ENCODE data around the gene SLC1A5.

SLC1A5 gene

DNA sequence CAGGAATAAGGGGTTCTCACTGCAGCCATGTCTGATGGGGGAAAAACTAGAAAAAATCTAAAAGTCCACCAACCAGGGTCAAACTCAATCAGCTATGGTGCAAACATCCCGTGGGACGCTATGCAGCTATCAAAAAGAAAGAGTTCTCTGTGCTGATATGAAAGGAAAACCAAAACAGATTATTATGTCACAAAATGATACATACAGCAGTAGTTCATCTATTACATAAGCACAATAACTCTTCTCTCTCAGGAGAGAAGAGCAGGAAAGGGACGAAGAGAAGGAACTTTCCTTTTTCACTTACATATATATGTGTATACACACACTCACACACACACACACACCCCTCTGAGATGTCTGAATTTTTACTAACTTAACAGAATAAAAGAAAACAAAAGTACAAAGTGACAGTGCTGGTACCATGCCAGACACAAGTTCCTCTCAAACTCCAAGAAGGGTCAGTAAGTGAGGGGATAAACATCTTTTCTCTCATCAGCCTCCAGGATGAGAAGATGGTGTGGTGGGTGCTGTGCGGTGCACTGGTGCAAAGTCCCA, 45.4 kb downstream of the SLC1A5 start:
- DNase-seq (ENCODE audit: low read depth) = no peak

DNA sequence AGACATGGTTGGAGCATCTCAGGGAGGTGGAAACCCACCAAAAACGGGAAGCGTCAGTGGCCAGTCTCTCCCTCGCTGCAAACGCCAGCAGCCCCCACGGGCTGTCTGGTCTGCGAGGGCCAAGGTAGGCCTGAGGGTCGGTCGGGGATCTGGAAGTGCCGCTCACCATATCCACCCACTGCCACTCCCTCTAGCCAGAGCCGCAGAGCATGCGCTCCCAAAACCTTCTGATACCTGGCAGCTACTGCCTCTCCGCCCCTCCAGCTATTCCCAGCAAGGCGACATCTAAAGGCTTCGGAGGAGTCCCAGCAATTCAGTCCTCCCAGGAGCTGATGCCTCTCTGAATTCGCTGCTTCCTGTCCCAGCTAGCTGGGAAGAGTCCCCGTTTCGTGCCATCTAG, 46.9 kb downstream of the SLC1A5 start:
- no peak for DNase-seq (ENCODE audit: low read depth)

DNA sequence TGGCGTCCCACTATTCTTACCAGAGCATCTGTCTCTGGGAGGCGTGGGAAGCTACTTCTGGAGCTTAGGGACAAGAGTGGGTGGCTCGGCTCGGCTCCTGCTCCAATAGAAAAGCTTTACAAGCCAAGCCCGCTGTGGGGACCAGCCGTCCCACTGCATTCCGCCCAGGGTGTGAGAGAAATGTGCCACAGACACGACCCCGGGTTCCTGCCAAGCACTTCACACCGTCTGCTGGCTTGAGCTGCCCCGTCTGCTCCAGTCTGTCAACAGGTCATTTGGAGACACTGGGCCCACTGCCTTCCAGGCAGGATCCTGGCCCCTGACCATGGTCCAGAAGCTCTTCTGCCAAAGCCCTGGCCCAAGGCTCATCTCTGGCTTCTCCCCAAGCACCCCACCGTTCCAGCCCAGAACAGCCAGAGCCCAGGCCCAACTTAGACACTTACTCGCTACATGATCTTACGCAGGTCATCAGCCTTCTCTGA, 49.1 kb downstream of the SLC1A5 start:
- no peak for DNase-seq (ENCODE audit: low read depth)

DNA sequence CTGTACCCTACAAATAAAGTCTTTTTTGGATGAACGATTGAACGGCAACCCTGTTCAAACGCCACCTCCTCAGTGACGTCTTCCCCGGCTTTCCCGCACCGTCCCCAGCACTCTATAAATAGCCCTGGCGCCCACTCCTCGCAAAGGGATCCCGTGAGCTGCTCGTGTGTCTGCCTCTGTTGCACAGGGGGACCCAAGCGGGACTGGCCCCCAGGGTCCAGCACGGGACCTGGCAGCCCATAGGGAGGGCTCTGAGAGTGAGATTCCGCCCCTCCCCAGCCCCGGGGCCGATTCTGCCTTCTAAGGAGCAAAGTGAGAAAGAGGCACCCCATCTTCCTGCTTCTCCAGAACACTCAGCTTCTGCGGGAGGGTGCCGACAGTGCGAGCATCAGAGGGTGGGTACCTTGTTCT, 50.6 kb downstream of the SLC1A5 start:
- no peak for DNase-seq (ENCODE audit: low read depth)

DNA sequence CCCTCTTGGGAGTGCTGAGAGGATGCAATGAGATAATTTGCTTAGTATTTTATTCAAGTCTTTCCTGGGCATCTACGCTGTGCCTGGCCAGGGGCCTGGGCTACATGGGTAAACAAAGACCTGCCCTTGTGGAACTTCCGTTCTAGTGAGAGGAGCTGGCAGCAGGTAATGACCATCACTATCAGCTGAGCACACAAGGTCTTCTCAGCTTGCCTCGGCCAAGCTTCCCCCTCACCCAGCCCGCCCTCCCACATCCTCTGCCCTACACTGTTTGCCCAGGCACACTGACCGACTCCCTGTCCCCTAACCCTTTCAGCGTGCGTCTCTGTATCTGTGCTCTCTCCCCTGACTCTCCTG, 51.1 kb downstream of the SLC1A5 start:
- no peak for DNase-seq (ENCODE audit: low read depth)

DNA sequence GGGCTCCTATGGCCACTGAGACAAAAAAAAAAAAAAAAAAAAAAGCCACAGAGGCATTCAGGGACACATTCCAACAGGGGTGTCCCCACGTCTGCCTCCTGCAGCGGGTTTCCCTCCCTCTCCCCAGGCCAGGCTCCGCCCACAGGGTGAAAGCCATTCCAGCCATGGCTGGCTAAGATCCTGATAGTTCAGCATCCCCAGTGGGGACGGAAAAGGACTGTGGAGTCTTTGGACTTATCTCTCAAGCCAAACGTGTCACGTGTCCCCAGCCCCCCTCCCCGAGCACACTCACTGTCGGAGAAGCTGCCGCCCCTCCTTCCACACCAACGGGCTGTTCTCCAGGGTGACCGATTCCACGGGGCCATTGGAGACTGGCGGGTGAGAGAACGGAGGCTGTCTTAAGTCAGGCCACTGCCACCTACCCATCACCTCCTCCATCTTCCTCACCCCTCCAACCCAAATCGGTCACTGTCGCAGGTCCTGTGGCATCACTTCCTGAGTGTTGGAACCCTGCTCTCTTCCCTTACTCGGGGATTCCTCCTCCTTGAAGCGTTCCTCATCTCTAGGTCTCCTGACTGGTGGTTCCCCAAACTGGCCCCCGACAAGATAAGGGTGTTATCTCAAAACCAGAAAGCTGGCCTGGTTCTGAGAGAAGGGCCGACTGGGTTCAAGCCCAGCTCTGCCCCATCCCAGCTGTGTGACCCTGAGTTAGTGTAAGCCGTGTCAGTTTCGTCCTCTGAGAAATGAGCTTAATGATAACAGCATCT, 51.7 kb downstream of the SLC1A5 start:
- DNase-seq (ENCODE audit: low read depth) = no peak

DNA sequence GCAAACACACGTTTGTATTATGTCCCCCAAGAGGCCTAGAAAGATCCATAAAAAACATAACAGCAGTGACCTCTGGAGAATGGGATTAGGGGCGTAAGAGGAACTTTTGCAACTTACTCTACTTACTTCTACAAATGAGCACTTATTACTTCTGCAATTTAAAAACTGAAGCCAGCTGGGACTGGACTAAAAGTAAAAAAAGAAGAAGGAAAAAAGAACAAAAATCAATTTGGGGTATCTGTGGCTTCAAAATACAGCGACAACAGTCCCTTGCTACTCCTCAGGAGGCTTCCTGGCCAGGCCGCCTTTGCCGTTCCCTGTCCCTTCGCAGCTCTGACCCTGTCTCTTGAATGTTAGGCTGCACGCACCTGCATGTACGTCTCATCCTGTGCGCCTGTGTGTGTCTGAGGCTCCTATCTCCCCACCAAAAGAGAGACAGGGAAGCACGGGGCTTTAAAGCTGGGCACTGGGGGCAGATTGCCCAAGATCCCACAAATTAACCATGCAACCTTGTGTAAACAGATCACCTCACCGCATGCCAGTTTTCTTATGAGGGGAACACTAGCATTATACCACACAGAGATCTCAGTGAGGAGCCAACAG, 54.6 kb downstream of the SLC1A5 start:
- no peak for DNase-seq (ENCODE audit: low read depth)

DNA sequence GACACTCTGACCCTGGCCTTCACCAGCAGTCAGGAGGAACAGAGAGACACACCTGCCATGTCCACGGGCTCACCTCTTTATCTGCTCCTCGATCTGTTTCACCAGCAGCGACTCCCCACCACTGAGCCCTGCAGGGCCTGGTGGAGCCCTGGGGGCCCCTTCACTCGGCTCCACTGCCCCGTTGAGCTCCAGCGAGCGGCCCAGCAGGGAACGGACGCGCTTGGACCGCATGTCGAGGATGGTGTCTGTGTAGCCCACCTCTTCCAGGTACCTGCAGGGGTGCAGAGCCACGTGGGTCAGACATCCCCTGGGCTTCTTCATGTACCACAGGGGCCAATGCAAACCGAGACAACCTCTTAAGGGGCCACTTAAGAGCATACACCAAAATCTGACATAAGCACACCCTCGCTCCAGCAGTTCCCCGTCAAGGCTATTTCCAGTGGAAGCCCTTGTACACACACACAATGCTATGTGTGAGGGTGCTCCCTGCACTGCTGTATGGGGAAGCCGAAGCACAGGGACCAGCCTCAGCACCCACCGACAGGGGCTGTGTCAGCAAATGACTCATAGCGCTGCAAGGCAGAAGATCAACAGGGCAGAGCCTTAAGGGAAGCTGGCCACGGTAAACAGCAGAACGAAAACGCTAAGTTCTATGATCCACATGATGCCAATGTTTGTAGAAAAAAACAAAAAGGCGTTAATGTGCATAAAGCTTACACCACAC, 55.3 kb downstream of the SLC1A5 start:
- no peak for DNase-seq (ENCODE audit: low read depth)

DNA sequence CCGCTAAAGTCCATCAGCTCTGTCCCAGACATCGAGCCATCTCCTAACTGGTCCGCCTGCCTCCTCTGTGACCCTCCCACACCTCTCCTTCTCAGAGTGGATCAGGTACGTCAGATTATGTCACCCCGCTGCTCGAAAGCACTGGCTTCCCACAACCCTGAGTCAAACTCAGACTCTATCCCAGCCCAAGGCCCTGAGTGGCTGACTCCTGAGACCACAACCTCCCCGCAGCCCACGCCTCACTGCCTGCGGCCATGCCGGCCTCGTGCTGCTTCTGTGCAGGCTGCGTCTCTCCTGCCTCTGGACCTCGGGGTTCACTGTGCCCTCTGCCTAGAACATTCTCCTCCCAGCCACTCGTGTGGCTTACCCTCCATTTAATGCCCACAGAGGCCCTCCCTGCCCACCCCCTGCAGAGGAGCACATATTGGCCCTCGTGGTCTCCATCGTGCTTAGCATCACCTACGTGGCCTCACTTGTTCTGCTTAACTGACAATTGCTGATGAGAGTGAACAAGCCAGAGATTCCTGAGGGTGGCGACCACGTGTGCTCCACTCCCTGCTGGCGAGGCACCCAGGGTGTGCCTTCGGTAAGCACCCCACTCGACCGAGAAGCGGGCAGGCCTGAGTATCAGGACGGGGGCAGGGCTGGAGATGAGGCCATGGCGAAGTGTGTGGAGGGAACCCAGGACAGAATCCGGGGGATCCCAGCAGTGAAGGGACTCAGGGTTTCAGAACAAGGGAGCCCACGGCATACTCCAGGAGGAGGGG, 56.0 kb downstream of the SLC1A5 start:
- DNase-seq (ENCODE audit: low read depth) = no peak

DNA sequence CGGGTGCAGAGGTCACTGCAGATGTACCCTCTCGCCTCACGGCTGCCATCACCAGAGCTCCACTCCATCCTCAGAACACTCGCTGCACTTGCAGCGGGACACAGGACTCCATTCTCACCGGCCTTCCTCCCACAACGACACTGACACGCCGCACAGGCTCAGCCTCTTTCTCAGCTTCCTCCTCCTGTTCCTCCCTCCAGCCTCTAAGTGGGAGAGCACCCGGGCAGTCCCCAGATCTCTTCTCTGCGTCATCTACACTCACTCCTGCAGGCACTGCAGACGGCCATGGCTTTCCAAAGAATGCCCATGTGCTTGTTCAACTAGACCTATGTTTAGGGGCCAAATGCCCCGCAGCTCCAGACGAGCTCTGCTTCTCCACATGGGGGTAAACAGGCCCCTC, 56.8 kb downstream of the SLC1A5 start:
- no peak for DNase-seq (ENCODE audit: low read depth)

DNA sequence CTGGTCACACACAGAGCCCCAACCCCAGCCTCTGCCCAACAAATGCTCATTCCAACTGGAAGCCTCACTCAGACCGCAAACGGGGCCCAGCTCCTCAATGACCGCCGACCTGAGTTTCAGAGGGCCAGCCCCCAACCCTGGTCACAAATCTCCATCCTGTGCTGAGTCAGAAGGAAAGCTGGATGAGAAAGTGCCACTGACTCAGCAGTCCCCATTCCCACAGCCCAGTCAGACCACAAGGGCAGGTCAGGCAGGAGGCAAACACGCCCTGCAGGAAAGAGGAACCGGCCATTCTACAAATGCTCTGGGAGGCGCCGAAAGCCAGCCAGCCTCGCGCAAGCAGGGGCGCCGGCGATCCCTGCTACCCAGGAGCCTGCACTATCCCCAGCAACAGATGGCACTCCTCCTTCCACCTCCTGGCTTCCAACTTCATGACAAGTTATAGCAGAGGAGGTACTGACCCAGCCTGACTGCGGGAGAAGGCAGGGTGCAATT, 57.3 kb downstream of the SLC1A5 start:
- no peak for DNase-seq (ENCODE audit: low read depth)

DNA sequence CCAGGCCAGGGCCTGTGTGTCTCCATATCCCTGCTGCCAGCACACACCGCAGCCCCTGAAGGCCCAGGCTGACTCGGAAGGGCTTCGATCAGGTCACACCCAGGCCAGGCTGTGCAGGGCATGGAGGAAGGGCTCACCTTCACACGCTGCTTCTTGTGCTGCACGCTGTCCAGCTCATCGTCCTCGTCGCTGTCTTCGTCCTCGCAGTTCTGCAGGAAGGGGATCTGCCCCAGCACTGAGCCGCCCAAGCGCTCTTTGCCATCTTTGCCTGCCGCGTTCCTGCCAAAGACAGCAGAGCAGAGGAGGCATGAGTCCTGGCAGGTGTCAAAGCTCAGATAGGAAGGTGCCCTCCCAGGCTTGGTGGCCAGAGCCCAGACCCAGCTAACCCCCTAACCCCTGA, 57.8 kb downstream of the SLC1A5 start:
- no peak for DNase-seq (ENCODE audit: low read depth)

DNA sequence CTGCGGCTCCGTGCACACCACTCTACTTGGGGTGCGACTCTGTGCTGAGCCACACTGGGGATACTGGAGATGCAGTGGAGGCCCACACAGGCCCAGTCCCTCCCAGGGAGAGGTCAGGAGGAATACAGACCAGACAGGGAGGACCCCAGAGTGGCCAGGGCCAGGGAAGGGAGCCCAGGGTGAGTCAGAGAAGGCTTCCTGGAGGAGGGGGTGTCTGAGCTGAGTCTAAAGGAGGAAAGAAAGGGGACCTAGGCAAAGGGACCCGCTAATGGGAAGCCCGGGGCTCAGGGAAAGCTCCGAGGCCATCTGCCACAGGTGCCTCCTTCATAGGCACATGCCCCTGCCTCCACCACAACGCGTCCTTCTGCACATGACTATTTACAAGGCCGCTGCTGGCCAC, 58.2 kb downstream of the SLC1A5 start:
- DNase-seq (ENCODE audit: low read depth) = no peak

DNA sequence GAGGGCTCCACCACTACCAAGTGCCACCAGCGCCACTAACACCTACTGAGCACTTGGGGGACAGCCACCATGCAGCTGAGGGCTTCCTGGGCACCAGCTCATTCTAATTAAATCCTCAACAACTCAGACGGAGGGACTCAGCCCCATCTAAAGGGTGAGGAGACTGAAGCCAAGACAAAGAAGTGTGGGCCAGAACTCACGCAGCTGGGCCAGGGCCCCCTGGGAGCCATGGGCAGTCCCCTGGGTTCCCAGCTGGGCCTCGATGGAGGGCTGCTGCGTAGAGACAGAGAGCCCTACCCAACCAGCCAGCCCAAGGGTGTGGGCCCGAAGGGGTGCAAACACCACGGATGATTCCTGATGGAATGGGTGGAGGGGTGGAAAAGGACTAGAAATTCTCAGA, 58.7 kb downstream of the SLC1A5 start:
- DNase-seq (ENCODE audit: low read depth) = no peak

DNA sequence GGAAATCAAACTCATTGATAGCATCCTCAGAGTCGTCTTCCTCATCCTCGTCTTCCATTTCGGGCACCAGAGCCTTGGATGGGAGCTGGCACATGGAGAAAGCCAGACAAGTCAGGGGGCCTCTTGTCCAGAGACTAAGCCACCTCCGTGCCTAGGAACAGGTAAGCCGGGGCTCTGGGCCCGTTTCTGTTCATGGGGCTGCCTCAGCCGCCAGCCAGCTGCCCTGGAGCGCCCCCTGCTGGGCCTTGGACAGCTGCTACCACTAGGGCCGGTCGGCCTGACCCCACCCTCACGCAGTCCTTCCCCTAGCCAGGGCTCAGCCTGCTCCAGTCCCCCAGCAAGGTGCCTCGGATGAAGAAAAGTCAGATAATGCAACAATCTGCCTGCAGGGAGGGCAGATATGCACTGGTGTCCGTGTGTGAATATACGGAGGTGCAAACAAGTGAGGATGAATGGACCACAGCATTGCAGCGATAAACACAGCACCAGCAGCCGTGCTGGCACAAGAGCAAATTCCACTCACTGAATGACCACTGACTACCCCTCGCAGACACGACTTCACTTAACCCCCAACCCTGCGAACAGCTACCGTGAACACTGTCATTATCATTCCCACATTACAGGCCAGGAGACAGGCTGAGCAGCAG, 59.6 kb downstream of the SLC1A5 start:
- DNase-seq (ENCODE audit: low read depth) = peak; percentile 68

DNA sequence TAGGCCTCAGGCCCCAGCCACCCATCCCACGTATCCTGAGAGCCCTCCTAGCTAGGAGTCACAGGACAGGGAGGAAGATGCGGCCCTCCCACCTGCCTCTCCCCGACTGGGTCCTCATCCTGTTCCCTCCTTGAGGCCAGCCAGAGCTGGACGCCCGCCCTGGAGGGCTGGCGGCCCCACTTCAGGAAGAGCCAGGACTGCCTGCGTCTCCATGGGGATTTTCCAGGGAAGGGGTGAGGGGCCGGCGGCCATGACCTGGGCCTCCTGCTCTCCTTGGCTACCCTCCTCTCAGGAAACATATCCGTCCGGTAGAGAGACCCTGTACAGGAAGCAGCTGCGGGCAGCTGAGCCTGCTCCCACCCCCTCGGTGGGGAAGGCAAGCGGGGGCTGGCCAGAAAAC, 60.2 kb downstream of the SLC1A5 start:
- no peak for DNase-seq (ENCODE audit: low read depth)

DNA sequence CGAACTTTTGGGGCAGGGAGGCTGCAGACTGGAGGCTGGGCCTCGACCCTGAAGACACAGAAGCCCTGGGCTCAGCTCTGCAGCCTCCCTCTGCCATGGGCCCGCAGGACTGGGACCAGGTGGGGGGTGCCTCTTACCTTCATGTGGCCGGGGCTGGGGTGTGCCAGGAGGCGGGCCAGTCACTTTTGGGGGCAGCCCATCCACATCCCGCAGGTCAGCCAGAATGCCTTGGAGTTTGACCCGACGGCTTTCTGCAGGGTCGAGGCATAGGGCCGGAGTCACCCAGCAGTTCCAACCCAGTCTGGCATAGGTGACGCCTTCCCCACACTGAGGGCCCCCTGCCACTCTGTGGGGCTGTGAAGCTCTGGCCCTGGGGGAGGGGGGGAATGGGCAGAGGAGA, 60.6 kb downstream of the SLC1A5 start:
- no peak for DNase-seq (ENCODE audit: low read depth)

DNA sequence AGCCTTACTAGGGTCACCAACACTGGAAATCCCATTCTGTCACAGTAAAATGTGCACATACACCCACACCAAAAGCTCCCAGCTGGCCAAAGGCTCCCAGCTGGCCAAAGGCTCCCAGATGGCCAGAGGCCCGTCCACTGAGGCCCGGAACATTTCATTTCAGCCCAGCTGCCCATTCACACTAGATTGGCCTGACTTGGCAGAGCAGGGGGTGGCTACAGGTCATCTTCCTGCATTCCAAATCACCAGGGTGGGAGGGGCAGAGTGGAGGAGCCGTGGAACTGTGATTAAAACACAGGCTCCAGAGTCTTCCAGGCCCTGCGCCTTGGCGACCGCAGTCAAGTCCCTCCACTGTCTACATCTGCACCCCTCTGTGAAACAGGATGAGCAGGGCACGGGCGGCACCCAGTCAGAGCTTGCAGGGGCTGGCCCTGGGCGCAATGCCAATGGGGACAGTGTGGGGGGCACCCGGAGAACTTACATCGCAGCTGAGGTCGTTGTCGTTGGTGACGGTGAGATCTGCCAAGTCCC, 61.4 kb downstream of the SLC1A5 start:
- no peak for DNase-seq (ENCODE audit: low read depth)

DNA sequence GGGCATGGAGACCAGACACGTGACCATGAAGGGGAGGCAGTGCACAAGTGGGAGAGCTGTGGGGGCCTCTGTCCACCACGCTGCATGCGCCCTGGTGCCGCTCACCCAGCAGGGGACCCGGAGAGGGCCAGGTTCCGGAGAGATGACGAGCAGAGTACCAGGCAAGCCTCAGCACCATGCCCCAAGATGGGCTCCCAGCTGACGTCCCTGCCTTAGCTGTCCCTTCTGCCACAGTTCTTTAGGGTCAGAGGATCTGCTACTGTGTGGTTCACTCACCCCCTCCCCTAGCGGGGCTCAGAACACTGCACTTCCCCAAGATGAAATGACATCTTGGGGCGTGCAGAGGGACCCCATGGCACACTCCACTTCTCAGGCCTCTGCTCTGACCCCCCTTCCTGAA, 61.8 kb downstream of the SLC1A5 start:
- no peak for DNase-seq (ENCODE audit: low read depth)

DNA sequence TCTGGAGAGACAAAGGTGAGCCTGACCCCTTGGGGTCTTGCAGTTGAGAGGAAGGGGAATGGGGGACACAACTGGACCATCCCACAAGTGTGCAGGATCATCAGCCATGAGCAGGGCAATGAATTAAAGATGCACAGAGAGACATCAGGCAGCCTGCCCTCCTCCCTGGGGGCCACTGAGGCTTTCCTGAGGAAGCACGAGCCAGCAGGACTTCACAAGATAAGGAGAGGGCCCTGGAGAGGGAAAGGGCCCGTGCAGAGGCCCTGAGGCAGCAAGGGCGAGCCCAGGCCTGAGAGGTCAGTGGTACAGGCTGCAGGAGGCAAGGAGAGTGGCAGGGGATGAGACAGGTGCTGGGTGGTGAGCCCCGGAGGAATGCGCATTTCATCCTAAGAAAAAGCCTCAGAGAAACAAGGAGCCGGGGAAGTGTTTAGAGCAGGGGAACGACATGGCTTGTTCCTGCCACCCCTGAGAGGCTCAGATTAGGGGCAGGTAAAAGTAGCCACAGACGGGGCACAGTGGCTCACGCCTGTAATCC, 62.5 kb downstream of the SLC1A5 start:
- DNase-seq (ENCODE audit: low read depth) = no peak
